ENCODE results near the gene SIK1.
"Not testable (repeated sequence)": the region's sequence is repeated elsewhere in the genome, so short reads cannot be mapped to it uniquely, and the experiment has no call there.

SIK1 gene

GRCh38 chr21:43426404-43427241, at the start of gene SIK1:
TSS of gene SIK1 (minus strand) at chr21:43427131. CDS start at chr21:43426178, 953 bp downstream.
- FAIRE-seq; DNase-seq (ENCODE audit: insufficient read length, low spot score): not testable (repeated sequence)

GRCh38 chr21:43471597-43472242, 44.8 kb upstream of the SIK1 start:
- not testable (repeated sequence) for FAIRE-seq

GRCh38 chr21:43469719-43470458, 43.0 kb upstream of the SIK1 start:
- DNase-seq (ENCODE audit: insufficient read length, low spot score); FAIRE-seq: not testable (repeated sequence)

More at GRCh38 chr21:43471597-43472242, 44.8 kb upstream of the SIK1 start:
- not testable (repeated sequence) for DNase-seq (ENCODE audit: insufficient read length, low spot score)

- FAIRE-seq = no peak
- DNase-seq (ENCODE audit: insufficient read length, low spot score) = no peak
Observed at GRCh38 chr21:43467785-43468184, 40.9 kb upstream of the SIK1 start.

GRCh38 chr21:43465159-43465558, 38.2 kb upstream of the SIK1 start:
- not testable (repeated sequence) for DNase-seq (ENCODE audit: insufficient read length, low spot score); FAIRE-seq

GRCh38 chr21:43463498-43464261, 36.7 kb upstream of the SIK1 start:
- not testable (repeated sequence) for FAIRE-seq

GRCh38 chr21:43462932-43463331, 36.0 kb upstream of the SIK1 start:
- not testable (repeated sequence) for FAIRE-seq

More at GRCh38 chr21:43463498-43464261, 36.7 kb upstream of the SIK1 start:
- not testable (repeated sequence) for DNase-seq (ENCODE audit: insufficient read length, low spot score)

GRCh38 chr21:43460475-43460874, 33.5 kb upstream of the SIK1 start:
- FAIRE-seq; DNase-seq (ENCODE audit: insufficient read length, low spot score): not testable (repeated sequence)

More at GRCh38 chr21:43462932-43463331, 36.0 kb upstream of the SIK1 start:
- DNase-seq (ENCODE audit: insufficient read length, low spot score) = not testable (repeated sequence)

GRCh38 chr21:43458995-43459394, 32.1 kb upstream of the SIK1 start:
- FAIRE-seq; DNase-seq (ENCODE audit: insufficient read length, low spot score): not testable (repeated sequence)

- not testable (repeated sequence) for DNase-seq (ENCODE audit: insufficient read length, low spot score); FAIRE-seq
Observed at GRCh38 chr21:43456616-43457314, 29.8 kb upstream of the SIK1 start.

- not testable (repeated sequence) for DNase-seq (ENCODE audit: insufficient read length, low spot score); FAIRE-seq
Observed at GRCh38 chr21:43455717-43456116, 28.8 kb upstream of the SIK1 start.

GRCh38 chr21:43454176-43454575, 27.2 kb upstream of the SIK1 start:
- FAIRE-seq; DNase-seq (ENCODE audit: insufficient read length, low spot score): not testable (repeated sequence)

- not testable (repeated sequence) for FAIRE-seq; DNase-seq (ENCODE audit: insufficient read length, low spot score)
Observed at GRCh38 chr21:43451850-43452249, 24.9 kb upstream of the SIK1 start.

GRCh38 chr21:43450287-43450686, 23.4 kb upstream of the SIK1 start:
- DNase-seq (ENCODE audit: insufficient read length, low spot score); FAIRE-seq: not testable (repeated sequence)

GRCh38 chr21:43447353-43447977, 20.5 kb upstream of the SIK1 start:
- DNase-seq (ENCODE audit: insufficient read length, low spot score); FAIRE-seq: not testable (repeated sequence)

- DNase-seq (ENCODE audit: insufficient read length, low spot score); FAIRE-seq: not testable (repeated sequence)
Observed at GRCh38 chr21:43446277-43446932, 19.5 kb upstream of the SIK1 start.

GRCh38 chr21:43444524-43444923, 17.6 kb upstream of the SIK1 start:
- not testable (repeated sequence) for FAIRE-seq

GRCh38 chr21:43442571-43442970, 15.6 kb upstream of the SIK1 start:
- FAIRE-seq; DNase-seq (ENCODE audit: insufficient read length, low spot score): not testable (repeated sequence)

More at GRCh38 chr21:43444524-43444923, 17.6 kb upstream of the SIK1 start:
- DNase-seq (ENCODE audit: insufficient read length, low spot score) = not testable (repeated sequence)
